HL-60 (cell line): ENCODE data around the gene ISCU.

Experiments
- CTCF ChIP-seq: IDR thresholded peaks from one replicate; pipeline ENCODE4 v1.5.1; 2011; ENCODE audit warnings: low read length, control low read depth, inconsistent platforms; ENCODE audit not compliant: insufficient read depth
- GABPA ChIP-seq: IDR thresholded peaks from 2 replicates; pipeline ENCODE4 v1.6.1; 2012; ENCODE audit warnings: low read depth
- REST ChIP-seq: IDR thresholded peaks from 2 replicates; pipeline ENCODE4 v1.6.1; 2012; ENCODE audit warnings: low read depth; ENCODE audit not compliant: insufficient replicate concordance

DNA sequence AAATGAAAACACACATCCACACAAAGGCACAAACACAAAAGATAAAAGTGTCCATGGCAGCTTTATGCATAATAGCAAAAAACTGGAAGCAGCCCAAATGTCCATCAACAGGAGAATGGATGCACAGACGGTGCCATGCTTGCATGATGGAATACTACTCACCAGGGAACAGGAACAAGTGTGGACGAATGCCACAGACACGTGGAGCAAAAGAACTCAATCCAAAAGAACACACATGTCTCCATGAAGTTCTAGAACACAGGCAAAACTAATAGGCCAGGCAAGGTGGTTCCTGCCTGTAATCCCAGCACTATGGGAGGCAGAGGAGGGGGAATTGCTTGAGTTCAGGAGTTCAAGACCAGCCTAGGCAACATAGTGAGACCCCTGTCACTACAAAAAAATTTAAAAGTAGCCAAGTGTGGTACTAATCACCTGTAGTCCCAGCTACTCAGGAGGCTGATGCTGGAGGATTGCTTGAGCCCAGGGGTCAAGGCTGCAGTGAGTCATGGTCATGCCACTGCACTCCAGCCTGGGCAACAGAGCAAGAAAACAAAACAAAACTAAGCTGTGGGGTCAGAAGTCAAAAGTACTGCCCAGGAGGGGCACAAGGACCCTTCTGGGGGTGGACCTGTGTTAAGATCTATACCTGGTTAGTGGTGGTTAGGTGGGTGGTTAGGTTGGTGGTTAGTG is 42.7 kb downstream of the ISCU start:
- TF ChIP-seq CTCF (no peak), GABPA (no peak), REST (no peak)
